Globus pallidus (tissue), 1 donor: ENCODE measurements around the gene ARID2.

Experiments used
- DNase-seq: peaks from one replicate; pipeline ENCODE4 v3.0.0-alpha.2; 2015; ENCODE audit warnings: low spot score

Gene ARID2

DNA sequence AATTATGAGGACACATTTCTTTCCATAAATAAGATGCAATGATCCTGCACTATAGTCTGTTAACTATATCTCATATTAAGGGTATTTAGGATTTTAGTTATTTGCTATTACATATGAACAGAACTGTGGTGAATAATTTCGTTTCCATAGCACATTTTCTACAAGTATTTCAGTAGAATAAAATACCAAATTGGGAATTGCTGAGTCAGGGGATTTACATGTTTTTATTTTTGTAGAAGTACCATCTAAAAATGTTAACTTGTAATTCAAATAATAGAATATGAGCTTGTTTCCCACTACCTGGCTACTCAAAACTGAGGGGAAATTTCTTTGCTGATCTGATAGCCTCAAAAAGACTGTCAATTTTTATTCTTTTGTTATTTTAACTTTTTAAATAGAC, 136.8 kb downstream of the ARID2 start:
- no peak for DNase-seq

- no peak for DNase-seq
Measured at GRCh38 chr12:45872446-45872845, 142.9 kb downstream of the ARID2 start.

DNA sequence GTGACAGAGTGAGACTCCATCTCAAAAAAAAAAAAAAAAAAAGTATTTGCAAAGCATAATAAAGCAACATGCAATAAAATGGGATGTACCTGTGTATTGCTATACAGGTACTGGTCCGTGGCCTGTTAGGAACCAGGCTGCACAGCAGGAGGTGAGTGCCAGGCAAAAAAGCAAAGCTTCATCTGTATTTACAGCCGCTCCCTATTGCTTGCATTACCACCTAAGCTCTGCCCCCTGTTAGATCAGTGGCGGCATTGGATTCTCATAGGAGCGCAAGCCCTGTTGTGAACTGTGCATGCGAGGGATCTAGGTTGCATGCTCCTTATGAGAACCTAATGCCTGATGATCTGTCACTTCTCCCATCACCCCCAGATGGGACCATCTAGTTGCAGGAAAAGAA, 147.6 kb downstream of the ARID2 start:
- DNase-seq, result no peak

- no peak for DNase-seq
Measured at GRCh38 chr12:45878630-45879255, 149.2 kb downstream of the ARID2 start.

DNA sequence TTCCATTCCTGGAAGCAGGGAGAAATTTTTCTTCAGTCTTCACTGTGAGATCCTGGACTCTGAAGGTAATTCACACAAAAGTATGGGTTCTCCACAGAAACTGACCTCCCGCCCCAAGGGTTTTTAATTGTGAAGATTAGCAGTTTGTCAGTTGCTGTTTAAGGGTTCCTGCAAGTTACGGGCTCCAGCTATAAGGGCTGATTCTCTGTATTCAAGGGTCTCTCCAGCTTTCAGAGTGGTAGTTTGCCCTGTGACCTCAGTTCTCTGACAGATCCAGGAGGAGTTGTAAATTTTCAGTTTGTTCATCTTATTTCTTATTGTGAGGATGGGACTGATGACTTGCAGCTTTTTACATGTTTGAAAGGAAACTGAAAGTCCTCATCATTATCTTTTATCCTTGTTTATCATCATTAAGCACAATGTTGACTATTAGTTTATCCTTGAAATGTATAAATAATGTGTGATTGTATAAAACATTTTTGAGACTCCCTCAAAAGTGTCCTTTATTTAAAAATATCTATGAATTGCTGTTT, 149.9 kb downstream of the ARID2 start:
- DNase-seq, result no peak

GRCh38 chr12:45880533-45880932, 151.0 kb downstream of the ARID2 start:
- DNase-seq, result no peak

- DNase-seq, result no peak
Measured at GRCh38 chr12:45883187-45883586, 153.7 kb downstream of the ARID2 start.

DNA sequence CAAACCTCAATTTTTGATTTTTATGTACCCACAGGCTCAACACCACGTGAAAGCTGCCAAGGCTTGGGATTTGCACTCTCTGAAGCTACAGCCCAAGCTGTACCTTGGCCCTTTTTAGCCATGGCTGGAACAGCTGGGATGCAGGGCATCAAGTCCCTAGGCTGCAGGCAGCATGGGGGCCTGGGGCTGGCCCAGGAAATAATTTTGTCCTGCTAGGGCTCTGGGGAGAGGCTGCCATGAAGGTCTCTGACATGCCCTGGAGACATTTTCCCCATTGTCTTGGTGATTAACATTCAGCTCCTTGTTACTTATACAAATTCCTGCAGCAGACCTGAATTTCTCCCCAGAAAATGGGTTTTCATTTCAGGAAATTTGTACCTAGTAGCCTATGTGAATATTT, 157.2 kb downstream of the ARID2 start:
- no peak for DNase-seq

DNA sequence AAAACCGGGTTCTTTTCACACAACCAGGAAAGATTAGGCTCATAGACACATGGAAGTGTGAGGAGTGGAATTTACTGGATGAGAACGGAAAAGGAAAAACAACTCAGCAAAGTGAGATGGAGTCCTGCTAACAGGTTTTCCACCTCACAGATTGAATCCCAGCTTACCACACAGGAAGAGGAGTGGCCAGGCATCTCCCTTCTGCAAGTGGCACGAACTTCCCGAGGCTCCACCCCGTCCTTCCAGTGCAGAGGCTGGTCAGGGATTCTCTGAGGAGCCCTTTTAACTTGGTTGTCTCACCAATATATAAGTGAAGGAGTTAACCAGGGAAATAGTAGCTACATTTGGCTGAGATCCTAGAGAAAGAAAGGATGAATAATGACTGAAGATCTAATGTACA, 158.0 kb downstream of the ARID2 start:
- DNase-seq, result no peak

- no peak for DNase-seq
Measured at GRCh38 chr12:45890276-45890675, 160.8 kb downstream of the ARID2 start.

GRCh38 chr12:45893240-45893639, 163.7 kb downstream of the ARID2 start:
- DNase-seq, result peak; percentile 71

DNA sequence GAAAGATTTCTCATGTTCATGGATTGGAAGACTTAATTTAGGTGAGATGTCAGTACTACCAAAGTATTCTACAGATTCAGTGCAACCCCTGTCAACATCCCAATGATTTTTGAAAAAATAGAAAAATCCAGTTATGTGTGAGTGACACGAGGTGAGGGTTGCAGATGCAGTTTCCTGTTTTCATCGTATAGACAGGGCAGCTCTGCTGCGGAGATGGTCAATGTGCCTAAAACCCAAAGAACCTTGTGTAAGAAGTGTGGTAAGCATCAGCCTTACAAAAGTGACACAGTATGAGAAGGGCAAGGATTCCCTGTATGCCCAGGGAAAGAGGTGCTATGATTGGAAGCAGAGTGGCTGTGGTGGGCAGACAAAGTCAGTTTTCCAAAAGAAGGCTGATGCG, 166.5 kb downstream of the ARID2 start:
- no peak for DNase-seq

DNA sequence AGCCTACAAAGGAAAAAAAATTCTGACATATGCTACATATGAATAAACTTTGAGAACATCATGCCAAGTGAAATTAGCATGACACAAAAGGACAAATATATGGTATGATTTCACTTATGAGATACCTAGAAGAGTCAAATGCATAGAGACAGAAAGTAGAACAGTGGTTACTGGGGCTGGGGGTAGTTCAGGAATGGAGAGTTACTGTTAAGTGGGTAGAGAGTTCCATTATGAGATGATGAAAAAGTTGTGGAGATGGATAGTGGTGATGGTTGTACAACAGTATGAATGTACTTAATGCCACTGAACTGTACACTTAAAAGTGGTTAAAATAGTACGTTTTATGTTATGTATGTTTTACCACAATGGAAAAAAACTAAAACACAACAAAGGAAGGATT, 168.6 kb downstream of the ARID2 start:
- no peak for DNase-seq

GRCh38 chr12:45907955-45908354, 178.4 kb downstream of the ARID2 start:
- no peak for DNase-seq

DNA sequence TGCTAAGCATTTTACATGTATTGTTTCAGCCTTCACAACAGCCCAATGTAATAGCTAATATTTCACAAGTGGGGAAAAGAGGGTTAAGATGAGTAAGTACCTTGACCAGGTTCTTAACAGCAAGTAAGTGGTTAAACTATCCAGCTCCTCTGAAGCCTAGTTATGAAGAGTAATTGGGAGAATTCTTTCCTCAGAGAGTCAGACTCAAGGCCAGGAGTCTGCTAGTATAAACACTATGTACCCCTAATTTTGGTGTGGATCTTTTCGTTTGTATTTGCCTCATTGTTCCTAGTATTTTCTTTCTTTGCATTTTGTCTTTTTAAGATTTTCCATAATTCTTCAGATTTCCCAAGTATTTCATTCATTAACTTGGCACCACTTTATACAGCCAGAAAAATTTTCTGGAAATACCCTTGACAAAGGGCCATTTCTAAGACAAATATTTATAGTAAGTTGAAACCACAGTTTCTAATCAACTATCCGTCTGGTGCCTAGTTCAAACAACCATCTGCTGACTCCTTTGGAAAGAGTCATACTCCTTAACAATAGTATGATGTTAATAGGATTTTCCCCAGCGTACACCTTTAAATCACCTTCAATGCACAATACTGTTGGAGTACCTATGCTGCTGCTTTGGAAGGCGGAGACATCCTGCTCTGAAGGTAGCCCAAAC, 179.7 kb downstream of the ARID2 start:
- DNase-seq, result no peak

- no peak for DNase-seq
Measured at GRCh38 chr12:45912774-45913173, 183.3 kb downstream of the ARID2 start.

- DNase-seq, result no peak
Measured at GRCh38 chr12:45913631-45914030, 184.1 kb downstream of the ARID2 start.

- DNase-seq, result no peak
Measured at GRCh38 chr12:45914090-45914489, 184.6 kb downstream of the ARID2 start.

- no peak for DNase-seq
Measured at GRCh38 chr12:45915405-45915804, 185.9 kb downstream of the ARID2 start.

GRCh38 chr12:45918818-45919217, 189.3 kb downstream of the ARID2 start:
- DNase-seq, result no peak

DNA sequence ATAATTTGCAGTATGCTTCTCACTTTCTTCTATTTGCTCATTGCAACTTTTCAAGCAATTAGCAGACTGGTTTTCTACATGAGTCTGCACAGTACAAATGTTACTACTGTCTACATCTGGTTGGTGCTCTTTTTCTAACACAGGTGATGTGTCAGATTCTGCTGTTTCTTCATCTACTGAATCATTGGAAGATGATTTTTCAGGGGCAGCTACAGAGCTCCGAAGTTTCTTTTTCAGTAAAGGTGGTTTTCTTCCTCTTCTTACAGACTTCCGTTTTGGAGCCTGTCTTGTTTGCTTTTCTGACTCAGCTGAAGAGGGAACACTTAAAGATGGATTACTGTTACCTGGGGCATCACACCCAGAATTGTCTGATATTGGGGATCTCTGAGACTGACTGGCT, 198.8 kb downstream of the ARID2 start:
- no peak for DNase-seq

- DNase-seq, result no peak
Measured at GRCh38 chr12:45930369-45930768, 200.9 kb downstream of the ARID2 start.

- DNase-seq, result no peak
Measured at GRCh38 chr12:45933504-45933903, 204.0 kb downstream of the ARID2 start.

DNA sequence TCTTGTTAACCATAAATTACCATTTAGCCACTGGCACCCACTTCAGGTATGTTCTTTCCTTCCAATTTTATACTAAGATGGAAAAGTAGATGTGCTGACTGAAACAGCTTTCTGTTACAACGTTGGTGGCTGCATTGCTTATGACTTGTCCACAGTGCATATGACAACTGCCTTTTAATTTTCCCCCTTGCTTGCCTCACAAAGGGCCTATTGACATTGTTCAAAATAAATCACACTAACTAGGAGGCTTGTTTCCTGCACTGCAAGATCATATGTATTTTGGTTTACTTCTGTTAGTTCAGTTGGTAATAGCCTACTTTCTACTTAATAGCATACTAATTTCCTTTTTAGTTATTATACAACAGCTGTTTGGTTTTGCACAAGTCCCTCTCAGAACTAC, 205.4 kb downstream of the ARID2 start:
- peak; percentile 42 for DNase-seq
